Measurements from ENCODE around the gene ZNF275.

Gene ZNF275

GRCh38 chrX:153340111-153340510 is 6.2 kb downstream of the ZNF275 start:
- no peak for ATAC-seq
- no peak for TF ChIP-seq BACH2 (CRISPR knock-in tag; IDR thresholded peaks at IDR 0.05; ENCODE audit: borderline replicate concordance)
- TF ChIP-seq, protein P1, sequence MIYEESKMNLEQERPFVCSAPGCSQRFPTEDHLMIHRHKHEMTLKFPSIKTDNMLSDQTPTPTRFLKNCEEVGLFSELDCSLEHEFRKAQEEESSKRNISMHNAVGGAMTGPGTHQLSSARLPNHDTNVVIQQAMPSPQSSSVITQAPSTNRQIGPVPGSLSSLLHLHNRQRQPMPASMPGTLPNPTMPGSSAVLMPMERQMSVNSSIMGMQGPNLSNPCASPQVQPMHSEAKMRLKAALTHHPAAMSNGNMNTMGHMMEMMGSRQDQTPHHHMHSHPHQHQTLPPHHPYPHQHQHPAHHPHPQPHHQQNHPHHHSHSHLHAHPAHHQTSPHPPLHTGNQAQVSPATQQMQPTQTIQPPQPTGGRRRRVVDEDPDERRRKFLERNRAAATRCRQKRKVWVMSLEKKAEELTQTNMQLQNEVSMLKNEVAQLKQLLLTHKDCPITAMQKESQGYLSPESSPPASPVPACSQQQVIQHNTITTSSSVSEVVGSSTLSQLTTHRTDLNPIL (CRISPR knock-in tag; IDR thresholded peaks at IDR 0.05; ENCODE audit: low read depth) = no peak
- no peak for TF ChIP-seq ZFP30 (CRISPR knock-in tag; IDR thresholded peaks at IDR 0.05)
- no peak for TF ChIP-seq ZNF565 (CRISPR knock-in tag; conservative IDR thresholded peaks at IDR 0.05; ENCODE audit: low read depth)
- TF ChIP-seq TOX (CRISPR knock-in tag; IDR thresholded peaks at IDR 0.05; ENCODE audit: borderline replicate concordance) = no peak
- TF ChIP-seq SNAI2 (CRISPR knock-in tag; IDR thresholded peaks at IDR 0.05) = no peak
- TF ChIP-seq ISL1 (CRISPR knock-in tag; IDR thresholded peaks at IDR 0.05) = no peak
- no peak for TF ChIP-seq RARB (CRISPR knock-in tag; IDR thresholded peaks at IDR 0.05)
- no peak for TF ChIP-seq ESRRG (CRISPR knock-in tag; IDR thresholded peaks at IDR 0.05)
- no peak for TF ChIP-seq OSR1 (CRISPR knock-in tag; IDR thresholded peaks at IDR 0.05)
- TF ChIP-seq GLIS3 (CRISPR knock-in tag; IDR thresholded peaks at IDR 0.05) = no peak

DNA sequence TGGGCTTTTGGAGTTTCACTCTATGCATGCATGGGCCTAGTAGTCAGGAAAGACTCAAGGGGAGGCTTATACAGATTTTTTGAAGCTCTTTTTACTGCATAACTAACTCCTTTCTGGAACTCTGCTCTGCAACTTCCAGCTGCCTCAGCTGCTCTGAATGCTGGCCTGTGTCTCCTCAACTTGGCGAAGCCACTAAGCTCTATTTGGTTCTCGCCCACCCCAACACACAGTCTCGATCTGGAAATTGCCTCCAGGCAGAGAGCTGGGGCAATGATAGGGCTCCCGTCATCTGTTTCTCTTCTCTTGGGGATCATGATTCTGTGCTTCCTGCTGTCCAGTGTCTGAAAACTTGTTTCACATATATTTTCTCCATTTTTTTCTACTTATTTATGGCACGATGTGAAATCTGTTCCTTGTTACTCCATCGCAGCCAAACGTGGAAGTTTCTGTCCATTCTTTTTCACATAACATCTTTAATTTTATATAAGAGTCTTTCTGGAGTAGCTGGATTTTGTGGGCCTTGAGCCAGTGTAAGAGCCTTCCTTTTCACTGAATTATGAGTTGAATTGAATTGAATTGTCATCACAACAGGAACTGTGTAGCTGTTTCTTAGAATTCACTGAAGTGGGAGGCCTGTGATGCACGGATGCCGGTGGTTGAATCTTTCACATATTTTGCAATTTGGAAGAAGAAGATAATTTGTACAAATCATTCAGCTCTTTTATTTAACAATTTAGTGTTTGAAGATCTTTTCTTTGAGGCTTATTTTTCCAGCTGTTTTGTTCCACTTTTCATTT is 9.0 kb downstream of the ZNF275 start:
- TF ChIP-seq ZNF565 (CRISPR knock-in tag; conservative IDR thresholded peaks at IDR 0.05; ENCODE audit: low read depth) (no peak), PPARA (CRISPR knock-in tag; IDR thresholded peaks at IDR 0.05; ENCODE audit: borderline replicate concordance) (no peak), TCF4 (CRISPR knock-in tag; IDR thresholded peaks at IDR 0.05; ENCODE audit: borderline replicate concordance) (no peak), GLIS3 (CRISPR knock-in tag; IDR thresholded peaks at IDR 0.05) (no peak), ARNTL (CRISPR knock-in tag; IDR thresholded peaks at IDR 0.05; ENCODE audit: borderline replicate concordance, low read depth) (no peak), RARB (CRISPR knock-in tag; IDR thresholded peaks at IDR 0.05) (no peak), ISL1 (CRISPR knock-in tag; IDR thresholded peaks at IDR 0.05) (no peak), SNAI2 (CRISPR knock-in tag; IDR thresholded peaks at IDR 0.05) (no peak), BACH2 (CRISPR knock-in tag; IDR thresholded peaks at IDR 0.05; ENCODE audit: borderline replicate concordance) (no peak), ZNF8 (CRISPR knock-in tag; IDR thresholded peaks at IDR 0.05) (no peak), ZFP3 (CRISPR knock-in tag; IDR thresholded peaks at IDR 0.05) (no peak), ZFP30 (CRISPR knock-in tag; IDR thresholded peaks at IDR 0.05) (no peak), ZNF70 (CRISPR knock-in tag; IDR thresholded peaks at IDR 0.05) (no peak)
- TF ChIP-seq, protein P2, sequence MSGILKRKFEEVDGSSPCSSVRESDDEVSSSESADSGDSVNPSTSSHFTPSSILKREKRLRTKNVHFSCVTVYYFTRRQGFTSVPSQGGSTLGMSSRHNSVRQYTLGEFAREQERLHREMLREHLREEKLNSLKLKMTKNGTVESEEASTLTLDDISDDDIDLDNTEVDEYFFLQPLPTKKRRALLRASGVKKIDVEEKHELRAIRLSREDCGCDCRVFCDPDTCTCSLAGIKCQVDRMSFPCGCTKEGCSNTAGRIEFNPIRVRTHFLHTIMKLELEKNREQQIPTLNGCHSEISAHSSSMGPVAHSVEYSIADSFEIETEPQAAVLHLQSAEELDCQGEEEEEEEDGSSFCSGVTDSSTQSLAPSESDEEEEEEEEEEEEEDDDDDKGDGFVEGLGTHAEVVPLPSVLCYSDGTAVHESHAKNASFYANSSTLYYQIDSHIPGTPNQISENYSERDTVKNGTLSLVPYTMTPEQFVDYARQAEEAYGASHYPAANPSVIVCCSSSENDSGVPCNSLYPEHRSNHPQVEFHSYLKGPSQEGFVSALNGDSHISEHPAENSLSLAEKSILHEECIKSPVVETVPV (CRISPR knock-in tag; IDR thresholded peaks at IDR 0.05) = no peak
- TF ChIP-seq, protein P3, sequence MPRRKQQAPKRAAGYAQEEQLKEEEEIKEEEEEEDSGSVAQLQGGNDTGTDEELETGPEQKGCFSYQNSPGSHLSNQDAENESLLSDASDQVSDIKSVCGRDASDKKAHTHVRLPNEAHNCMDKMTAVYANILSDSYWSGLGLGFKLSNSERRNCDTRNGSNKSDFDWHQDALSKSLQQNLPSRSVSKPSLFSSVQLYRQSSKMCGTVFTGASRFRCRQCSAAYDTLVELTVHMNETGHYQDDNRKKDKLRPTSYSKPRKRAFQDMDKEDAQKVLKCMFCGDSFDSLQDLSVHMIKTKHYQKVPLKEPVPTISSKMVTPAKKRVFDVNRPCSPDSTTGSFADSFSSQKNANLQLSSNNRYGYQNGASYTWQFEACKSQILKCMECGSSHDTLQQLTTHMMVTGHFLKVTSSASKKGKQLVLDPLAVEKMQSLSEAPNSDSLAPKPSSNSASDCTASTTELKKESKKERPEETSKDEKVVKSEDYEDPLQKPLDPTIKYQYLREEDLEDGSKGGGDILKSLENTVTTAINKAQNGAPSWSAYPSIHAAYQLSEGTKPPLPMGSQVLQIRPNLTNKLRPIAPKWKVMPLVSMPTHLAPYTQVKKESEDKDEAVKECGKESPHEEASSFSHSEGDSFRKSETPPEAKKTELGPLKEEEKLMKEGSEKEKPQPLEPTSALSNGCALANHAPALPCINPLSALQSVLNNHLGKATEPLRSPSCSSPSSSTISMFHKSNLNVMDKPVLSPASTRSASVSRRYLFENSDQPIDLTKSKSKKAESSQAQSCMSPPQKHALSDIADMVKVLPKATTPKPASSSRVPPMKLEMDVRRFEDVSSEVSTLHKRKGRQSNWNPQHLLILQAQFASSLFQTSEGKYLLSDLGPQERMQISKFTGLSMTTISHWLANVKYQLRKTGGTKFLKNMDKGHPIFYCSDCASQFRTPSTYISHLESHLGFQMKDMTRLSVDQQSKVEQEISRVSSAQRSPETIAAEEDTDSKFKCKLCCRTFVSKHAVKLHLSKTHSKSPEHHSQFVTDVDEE (CRISPR knock-in tag; IDR thresholded peaks at IDR 0.05) = no peak
- ATAC-seq = no peak

DNA sequence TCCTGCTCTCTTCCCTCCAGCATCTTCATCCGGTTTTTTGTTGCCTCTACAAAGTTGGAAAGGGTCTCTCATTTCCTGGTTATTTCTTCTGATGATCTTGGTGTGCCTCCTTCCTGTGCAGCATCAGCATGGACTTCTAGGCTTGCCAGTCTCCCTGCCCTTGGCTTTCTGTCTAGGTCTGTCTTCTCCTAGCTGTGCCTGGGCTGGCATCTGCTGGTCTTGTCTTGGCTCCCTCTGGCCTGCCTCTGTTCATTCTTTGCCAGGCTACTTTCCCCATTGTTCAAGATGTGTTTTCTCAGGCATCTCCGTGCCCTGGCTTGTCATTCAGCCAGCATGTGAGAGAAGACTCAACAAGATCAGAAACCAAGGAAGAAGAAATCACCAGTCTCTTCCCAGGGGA is 9.7 kb downstream of the ZNF275 start:
- ATAC-seq = no peak
- TF ChIP-seq, protein P2 (CRISPR knock-in tag; IDR thresholded peaks at IDR 0.05) = no peak
- TF ChIP-seq ZC3H10 (CRISPR knock-in tag; IDR thresholded peaks at IDR 0.05) = no peak
- no peak for TF ChIP-seq ZNF70 (CRISPR knock-in tag; IDR thresholded peaks at IDR 0.05)
- TF ChIP-seq ZNF565 (CRISPR knock-in tag; conservative IDR thresholded peaks at IDR 0.05; ENCODE audit: low read depth) = no peak
- TF ChIP-seq RARB (CRISPR knock-in tag; IDR thresholded peaks at IDR 0.05) = no peak
- no peak for TF ChIP-seq TCF4 (CRISPR knock-in tag; IDR thresholded peaks at IDR 0.05; ENCODE audit: borderline replicate concordance)
- no peak for TF ChIP-seq ARNTL (CRISPR knock-in tag; IDR thresholded peaks at IDR 0.05; ENCODE audit: borderline replicate concordance, low read depth)
- no peak for TF ChIP-seq OSR1 (CRISPR knock-in tag; IDR thresholded peaks at IDR 0.05)
- TF ChIP-seq ZFP30 (CRISPR knock-in tag; IDR thresholded peaks at IDR 0.05) = no peak
- TF ChIP-seq SNAI2 (CRISPR knock-in tag; IDR thresholded peaks at IDR 0.05) = no peak
- no peak for TF ChIP-seq ZFP3 (CRISPR knock-in tag; IDR thresholded peaks at IDR 0.05)
- TF ChIP-seq, protein P3 (CRISPR knock-in tag; IDR thresholded peaks at IDR 0.05) = no peak
- no peak for TF ChIP-seq PPARA (CRISPR knock-in tag; IDR thresholded peaks at IDR 0.05; ENCODE audit: borderline replicate concordance)
- TF ChIP-seq, protein P1 (CRISPR knock-in tag; IDR thresholded peaks at IDR 0.05; ENCODE audit: low read depth) = no peak
- TF ChIP-seq PATZ1 (CRISPR knock-in tag; IDR thresholded peaks at IDR 0.05; ENCODE audit: borderline replicate concordance) = no peak
